Measurements from ENCODE around the gene CDH20.
A peak's percentile ranks its signal among the peaks of the same experiment; 100 is the strongest.

Gene CDH20

DNA sequence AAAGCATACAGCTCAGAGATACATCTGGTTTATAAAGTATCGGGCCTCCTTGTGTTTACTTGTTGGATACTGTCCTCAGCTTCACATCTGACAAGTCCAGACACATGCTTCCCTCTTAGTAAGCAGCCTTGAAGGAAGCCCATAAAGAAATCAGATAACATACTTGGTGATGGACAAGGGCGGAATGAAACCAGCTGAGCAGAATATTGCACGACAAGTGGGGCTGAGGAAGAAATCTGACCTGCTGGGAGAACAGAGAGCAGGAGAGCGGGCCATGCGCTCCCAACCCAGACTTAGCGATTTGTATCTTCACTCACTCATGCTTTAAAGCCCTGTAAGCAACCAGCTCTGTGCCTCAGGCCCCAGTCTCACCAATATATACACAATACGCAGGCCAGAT lies 208.4 kb downstream of the CDH20 start:
- DNase-seq = no peak

DNA sequence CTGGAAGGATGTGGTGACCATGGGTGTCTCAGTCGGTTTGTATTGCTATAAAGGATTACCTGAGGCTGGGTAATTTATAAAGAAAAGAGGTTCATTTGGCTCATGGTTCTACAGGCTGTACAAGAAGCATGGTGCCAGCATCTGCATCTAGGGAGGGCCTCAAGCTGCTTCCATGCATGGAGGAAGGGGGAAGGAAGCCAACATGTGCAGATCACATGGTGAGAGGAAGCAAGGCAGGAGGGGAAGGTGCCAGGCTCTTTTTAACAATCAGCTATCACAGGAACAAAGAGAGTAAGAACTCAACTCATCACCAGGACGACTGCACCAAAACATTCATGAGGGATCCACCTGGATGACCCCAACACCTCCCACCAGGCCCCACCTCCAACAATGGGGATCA lies 209.4 kb downstream of the CDH20 start:
- DNase-seq = no peak

DNA sequence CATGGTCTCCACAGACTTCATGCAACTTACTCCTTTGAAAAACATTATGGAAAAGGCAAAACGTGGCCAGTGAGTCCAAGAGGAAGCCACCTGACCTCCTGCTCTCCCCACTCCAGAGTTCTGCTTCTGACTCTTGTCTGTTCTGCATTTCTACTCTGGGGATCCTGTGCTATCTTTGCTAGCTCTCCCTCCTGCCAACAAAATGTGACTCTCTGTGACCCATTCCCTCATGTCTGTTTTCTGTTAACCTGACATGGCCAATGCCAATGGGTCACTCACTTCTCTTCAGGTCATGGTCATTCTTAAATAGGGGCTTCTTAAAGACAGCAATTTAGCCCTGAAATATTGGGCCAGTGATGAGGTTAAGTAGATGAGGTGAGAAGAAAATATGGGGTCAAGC lies 210.3 kb downstream of the CDH20 start:
- DNase-seq = no peak

DNA sequence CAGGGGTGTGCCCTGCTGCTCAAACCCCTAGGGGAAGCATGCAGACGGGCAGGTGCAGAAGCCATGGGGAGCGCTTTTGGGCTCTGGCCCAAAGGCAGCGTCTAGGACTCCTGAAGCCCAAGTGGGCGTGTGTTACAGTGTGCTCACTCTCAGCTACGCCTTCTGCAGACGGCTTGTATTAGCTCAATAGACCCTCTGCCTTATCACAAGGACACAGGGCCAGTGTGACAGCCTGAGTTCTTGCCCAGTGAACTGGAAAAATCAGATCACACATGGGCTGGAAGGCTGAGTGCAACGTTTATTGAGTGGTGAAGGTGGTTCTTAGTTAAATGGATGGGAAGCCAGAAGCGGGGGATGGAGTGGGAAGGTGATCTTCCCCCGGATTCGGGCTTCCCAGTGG lies 210.9 kb downstream of the CDH20 start:
- DNase-seq = no peak

DNA sequence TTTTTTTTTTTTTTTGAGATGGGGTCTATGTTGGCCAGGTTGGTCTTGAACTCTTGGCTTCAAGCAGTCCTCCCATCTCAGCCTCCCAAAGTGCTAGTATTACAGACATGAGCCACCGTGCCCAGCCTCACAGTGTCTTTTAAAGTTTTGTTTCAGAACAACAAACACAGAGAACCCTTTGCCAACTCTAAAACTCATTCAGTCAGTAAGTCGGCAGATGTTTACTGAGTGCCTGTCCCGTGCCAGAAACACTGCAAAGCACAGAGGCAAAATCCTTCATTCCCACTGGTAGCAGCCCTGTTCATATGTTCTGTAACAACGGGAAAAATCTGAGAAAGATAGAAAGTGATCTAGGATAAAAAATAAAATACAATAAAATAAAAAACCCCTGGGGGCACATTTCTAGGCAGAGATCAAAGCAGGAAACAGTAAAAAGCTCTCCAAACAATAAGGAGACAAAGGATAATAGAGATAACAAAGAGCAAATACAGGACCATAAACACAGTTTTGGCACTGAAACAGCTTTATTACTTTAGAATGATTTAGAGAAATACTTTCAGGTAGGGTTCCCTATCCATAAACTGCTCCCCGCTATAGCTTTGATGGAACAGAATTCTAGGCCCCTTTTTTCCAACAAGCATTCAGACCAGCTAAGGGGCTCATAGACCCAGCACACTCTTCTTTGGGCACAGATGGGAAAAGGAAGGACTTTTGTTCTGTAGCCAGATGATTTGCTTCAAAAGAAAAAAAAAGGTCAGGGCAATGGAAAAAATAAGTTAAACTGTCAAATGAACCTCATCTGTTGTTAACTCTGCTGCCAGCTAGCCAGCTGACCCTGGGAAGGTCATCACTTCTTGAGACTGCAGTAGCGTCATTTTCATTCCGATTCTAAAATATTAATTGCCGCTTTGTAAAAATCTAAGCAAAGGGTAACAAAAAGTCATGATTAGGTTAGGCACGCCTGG lies 212.3 kb downstream of the CDH20 start:
- DNase-seq = no peak

DNA sequence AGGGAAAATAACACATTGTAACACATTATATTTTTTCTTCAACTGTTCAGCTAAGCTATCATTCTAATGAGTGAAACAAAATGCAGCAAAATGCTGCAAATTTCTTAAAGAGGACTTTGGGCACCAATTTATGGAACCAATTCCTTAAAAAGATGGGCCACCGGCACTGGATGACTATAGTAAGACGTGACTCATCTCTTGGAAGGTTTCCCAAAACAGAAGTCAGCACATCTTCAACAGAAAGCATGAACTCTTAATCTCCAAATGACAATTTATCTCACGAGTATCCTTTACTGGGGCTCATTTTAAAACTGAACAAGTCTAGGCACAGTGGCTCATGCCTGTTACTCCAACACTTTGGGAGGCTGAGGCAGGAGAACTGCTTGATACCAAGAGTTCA lies 213.4 kb downstream of the CDH20 start:
- DNase-seq = no peak

DNA sequence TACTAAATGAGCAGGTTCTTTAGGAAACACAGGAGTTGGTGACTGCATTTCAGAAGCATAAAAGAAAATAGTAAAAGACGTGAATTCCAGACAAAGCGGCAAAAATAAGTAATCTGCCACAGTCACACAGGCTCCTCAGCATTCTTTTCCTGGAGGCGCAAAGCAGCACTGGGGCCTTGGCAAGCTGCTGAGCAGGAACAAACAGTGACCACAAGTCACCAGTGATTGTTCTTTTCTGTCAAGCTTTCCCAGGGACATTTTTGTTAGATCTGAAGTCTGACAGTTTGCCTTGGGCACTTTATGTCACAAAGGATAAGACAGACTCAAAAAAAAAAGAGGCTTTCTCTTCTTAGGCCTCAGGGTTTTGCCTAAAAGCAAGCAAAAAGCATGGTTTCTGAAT lies 216.2 kb downstream of the CDH20 start:
- no peak for DNase-seq

DNA sequence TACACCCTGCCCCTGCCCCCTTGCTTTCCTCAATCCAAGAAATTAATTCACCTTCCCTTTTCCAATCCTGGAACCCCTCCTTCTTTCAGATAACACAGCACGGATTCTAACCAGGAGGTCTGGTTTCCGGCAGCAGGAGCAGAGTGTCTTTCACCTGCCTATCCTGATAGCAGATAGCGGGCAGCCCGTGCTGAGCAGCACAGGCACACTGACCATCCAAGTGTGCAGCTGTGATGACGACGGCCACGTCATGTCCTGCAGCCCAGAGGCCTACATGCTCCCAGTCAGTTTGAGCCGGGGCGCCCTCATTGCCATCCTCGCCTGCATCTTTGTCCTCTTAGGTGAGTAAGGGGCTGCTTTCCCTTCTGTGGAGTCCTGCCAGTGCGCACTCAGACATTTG lies 216.7 kb downstream of the CDH20 start:
- DNase-seq = no peak

DNA sequence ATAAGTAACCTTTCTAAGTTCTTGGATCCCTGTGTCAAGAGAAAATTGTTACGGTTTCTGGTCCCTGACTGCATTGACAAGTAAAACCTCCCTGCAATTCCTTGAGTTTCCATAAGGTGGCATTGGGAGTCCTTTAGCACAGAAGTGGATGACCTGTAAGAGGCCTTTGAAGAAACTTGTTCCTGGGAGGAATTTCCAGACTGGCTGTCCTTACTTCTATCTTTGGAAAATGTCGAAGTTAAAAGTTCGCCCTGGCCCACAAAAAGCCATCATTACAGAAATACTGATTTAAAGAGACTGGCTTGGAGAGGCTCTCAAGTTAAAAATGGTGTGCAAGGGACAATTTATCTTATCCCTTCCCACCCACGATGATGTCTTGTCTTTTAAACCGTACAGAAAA lies 218.4 kb downstream of the CDH20 start:
- no peak for DNase-seq

DNA sequence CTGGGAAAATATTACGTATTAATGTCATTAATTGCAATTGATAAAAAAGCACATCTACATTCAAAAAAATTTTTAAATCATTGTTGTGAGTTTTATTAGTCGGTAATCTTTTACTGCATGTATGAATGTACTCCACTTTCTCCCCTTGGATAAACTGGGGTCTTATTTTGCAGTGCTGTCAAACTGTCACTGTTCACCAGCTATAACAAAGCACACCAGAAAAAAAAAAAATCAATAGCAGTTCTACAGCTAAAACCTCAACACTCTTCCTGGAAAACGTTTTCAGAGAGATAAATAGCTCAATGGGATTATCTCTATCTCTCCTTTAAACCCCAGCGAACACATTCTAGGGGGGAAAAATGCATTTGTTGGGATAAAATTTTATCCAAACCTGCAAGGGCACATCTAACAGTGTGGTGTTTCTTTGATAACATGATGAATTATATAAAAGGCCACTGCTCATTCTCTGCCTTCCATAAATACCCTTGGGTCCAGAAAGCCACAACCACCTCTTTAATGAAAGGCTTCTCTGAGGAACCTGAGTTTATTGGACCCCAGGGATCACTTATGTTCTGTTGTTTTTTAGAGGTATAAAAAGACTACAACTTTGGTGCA lies 219.9 kb downstream of the CDH20 start:
- DNase-seq = no peak

DNA sequence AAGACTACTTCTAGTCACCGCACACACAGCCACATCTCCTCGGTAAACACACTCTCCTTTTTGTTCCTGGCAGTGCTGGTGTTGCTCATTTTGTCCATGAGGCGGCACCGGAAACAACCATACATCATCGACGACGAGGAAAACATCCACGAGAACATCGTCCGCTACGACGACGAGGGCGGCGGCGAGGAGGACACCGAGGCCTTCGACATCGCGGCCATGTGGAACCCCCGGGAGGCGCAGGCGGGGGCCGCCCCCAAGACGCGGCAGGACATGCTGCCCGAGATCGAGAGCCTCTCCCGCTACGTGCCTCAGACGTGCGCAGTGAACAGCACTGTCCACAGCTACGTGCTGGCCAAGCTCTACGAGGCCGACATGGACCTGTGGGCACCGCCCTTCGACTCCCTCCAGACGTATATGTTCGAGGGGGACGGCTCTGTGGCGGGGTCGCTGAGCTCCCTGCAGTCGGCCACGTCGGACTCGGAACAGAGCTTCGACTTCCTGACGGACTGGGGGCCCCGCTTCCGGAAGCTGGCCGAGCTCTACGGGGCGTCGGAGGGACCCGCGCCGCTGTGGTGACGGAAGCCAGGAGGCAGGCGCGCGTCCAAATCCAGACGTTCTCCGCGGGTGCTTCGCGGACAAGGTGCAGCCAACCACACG lies 221.0 kb downstream of the CDH20 start:
- DNase-seq = peak; percentile 27

DNA sequence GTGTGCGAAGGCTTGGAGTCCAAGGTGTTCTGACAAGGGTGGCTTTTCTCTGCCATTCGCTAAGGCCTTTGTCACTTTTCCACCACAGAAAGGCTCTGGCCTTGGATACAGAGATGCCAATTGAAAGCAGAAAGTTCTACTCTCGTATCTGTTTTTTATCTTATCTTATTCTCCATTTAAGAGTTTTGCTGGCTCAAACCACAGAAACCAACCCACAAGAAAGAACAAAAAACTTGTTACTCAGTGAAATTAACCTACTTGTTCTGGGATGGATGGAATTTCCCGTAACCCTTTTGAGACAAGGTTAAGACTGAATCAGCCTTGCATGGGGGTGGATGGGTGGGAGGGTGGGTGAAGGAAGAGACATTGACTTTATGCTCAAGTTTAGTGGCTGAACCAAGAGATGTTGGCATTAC lies 221.7 kb downstream of the CDH20 start:
- no peak for DNase-seq

DNA sequence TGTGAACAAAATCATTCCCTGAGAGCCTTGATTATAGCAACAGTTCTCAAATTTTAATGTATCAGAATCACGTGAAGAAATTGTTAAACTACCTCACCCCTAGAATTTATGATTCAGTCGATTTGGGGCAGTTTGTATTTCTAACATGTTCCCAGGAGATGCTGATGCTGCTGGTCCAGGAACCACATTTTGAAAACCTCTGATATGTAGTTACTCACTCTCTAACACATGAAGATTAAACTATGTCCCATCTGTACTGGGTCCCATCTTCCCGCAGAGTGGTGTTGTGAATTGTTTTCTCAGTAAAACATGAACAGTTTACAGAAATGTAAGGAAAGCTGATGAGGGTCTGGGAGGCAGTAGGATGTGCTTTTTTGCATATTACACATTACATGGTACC lies 223.1 kb downstream of the CDH20 start:
- DNase-seq = no peak

DNA sequence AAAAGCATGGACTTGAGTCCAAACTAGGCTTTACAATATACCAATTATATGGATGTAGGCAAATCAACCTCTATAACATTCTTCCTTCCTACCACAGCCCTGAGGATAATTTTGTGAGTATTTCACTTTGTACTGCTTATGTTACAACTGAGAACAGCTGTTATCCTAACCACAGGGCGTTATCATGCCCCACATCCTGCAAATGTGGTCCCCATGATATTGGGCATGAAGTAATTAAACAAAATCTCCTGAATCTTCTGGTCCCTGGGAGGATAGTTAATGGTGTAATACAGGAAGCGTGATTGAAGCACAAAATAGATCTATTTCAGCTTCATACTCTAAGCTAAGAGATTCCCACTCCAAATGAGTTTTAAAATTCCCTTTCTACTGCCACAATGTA lies 223.6 kb downstream of the CDH20 start:
- DNase-seq = no peak

DNA sequence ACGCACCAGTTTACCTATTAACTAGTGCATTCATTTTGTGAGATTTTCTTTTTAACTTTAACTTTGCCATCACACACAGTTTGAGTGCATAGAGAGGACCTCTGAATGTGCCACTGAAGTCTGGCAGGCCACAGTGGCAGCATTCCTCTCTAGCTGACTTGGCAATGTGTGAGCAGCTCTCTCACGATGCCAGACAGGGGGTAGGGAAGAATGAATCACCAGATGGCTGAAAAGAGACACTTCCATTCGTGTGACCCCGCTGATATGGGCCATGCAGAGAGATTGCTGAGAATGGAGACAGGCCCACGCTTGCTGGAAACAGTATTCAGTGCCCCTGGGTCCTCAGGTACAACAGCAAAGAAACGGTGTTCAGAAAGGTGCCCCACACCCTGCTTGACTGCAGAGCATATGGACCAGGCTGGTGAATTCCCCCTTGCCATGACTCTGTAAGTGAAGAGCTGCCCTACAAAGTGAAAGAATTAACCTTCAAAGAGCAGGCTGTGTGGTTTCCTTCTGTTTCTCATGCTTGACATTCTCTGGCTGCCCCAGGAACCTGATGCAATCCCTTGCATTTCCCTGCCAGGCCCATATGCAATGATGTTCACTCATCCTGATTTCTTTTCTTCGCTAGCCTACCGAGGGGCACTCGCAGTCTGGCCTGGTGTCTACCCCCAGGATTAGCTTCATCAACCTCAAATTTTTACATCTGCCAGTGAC lies 236.1 kb downstream of the CDH20 start:
- DNase-seq = no peak

DNA sequence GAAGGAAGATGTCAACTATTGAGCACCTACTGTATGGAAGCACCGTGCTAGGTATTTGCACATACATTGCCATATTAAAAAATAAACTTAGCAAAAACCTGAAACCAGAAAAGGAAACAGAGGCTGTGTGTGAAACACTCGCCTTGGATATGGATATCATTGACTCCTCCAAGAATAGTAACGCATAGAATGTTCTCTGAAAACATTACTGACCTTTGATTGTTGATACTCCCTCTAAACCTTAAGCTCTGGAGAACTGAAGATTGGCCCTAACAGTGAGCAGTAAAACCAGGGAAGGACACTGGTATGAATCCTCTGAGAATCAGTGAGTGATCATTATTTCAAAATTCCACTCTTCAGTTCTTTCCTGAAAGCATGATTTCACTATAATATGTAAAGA lies 236.8 kb downstream of the CDH20 start:
- DNase-seq = no peak

DNA sequence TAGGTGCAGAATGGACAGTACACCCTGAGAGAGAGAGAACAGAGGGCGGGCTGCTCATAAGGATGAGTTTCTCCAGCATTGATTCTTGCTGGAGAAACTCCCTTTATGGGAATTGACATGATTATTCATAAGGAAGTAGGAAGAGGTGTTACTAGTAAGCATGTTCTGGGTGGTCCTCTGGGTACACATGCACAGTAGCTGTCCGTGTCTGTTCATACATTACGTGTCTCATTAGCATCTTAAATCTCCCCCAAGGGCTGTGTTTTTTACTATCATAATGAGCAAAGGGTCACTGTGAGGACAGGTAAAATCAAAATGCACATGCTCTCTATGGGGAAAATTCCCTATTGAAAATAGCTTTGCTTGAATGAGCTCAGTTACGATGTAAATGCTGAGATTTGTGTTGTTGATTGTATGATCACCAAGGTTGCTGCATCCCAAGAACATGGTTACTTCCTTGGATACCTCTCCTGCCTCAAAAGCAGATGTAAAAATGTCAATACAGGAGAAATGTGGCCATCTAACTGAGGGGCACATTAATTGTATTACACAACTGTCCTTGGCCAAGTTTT lies 238.9 kb downstream of the CDH20 start:
- DNase-seq = no peak

DNA sequence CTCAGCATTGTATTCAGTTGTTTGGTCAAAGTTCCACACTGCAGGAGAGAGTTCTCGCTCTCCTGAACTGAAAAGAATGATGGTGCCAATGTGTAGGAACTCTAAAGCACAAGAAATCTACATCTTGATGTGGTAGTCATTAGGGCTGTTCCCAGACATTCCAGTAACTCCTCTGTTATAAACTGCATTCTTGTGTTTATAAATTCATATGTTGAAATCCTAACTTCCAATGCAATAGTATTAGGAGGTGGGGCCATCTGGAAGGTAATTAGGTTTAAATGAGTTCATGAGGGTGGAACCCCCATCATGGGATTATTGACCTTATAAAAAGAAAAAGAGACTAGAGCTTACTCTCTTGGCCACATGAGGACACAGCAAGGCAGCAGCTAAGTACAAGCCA lies 239.6 kb downstream of the CDH20 start:
- DNase-seq = no peak

DNA sequence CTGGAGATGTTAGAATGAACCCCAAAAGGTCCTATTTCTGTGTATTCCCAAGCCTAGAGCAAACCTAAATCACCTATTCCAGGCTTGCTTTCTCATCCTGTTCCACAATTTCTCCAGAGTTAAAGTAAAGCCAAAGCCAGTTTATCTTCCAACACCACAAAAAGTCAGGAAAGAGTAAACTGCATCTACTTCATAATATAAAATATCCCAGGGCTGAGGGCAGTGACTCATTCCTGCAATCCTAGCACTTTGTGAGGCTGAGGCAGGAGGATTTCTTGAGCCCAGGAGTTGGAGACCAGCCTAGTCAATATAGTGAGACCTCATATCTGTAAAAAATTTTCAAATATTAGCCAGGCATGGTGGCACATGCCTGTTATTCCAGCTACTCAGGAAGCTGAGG lies 241.4 kb downstream of the CDH20 start:
- no peak for DNase-seq

DNA sequence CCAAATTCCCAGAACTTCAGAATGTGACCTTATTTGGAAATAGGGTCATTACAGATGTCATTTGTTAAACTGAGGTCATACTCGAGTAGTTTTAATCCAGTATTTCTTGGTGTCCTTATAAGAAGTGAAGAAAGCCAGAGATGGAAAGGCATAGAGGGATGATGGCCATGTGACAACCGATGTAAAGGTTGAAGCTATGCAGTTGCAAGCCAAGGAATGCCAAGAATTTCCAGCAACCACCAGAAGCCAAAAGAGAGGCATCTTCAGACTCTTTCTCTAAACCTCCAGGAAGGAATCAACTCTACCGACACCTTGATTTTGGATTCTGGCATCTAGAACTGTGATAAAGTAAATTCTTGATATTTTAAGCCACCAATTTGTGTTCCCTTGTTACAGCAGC lies 242.2 kb downstream of the CDH20 start:
- no peak for DNase-seq

DNA sequence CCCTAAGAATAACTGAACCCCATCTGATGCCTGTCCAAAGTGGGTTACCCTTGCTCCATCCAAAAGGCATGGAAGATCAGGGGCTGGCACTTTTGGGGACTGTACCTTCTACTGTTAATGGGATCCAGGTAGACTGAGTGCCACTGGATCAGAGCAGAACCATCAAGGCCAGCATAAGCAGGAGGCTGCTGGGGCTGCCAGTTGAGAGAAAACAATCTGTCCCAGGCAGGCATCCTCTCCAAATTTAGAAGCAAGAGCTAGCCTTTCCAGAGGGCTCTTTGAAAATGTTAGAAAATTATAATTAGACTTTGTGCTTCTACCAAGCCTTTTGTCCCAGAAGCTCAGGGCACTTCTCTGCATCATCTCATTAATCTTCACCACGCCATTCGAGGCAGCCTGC lies 245.6 kb downstream of the CDH20 start:
- DNase-seq = no peak

DNA sequence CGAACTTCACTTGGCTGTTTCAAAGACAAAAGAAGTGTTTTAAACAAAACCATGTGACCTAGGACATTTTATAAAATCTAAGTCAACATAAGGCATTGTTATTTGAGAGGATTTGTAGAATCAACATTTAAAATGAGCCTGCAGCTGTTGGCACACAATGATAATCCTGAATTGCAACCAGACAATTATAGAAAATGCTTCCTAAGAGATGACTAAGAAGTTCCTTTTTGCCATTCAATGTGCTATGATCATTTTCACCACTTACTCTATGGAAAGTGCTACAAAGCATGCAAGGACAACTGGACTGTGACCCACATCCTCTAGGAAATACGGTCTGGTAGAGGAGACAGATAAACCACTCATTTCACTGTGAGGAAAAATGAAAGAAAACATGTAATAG lies 246.4 kb downstream of the CDH20 start:
- DNase-seq = no peak

DNA sequence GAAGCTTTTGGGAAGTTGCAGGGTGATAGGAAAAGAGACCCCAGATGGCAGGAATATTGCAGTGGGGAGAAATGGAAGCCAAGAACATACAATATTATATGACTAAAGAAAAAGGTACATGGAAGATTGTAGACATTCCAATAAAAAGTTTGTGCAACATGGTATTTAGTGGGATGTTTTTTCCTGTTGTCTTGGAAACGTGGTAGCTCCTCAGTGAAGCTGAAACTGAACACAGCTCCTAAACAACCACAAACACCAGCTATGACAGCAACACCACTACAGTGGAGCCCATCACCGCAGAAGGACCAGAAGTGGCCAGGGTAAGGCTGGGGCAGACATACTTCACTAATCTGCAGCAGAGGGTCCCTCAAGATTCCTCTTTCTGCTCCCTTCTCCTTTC lies 246.8 kb downstream of the CDH20 start:
- no peak for DNase-seq

Measured in stimulated activated CD4-positive, alpha-beta T cell treated with anti-CD3 and anti-CD28 coated beads, Interleukin-1b, Interleukin-23, amount 100 ng/mL, for 48 hours (primary cell).